ENCODE measurements around the gene LSR. TPM values are rescaled to one million over a fixed set of nuclear protein-coding genes. Genes with fewer than 3 reads are reported as not detected.

The LSR gene
- total and polyA plus RNA-seq, 12 donors: 3.2 to 10.4 (median 5.2) TPM

DNA sequence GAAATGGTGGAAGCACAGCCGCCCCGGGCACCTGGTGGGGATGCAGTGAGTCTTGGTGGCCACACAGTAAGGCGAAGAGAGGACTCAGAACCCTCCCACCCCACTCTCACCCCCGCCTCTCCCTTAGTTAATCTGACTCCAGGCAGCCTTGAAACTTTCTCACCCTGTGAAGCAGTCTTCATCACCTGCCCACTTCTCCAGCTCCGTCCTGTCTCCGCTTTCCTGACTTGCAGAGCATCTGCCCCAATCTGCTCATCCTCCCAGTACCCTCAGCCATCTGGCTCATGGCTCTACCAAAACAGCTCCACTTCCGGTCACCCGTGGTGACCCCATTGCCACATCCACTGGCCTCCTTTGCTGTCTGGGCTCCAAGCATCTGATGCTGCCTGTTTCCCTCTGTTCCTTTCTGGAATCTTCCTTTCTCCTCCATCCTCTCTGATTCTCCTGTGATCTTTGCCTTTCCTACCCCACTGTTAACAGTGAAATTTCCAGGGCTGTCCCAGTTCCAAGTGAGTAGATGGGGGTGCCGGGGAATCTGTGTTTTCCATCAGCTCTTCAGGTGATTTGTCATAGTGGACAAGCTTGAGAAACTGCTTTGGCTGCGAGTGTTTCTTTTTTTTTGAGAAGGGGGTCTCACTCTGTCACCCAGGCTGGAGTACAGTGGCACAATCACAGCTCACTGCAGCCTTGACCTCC is 24.3 kb downstream of the LSR start:
- Histone ChIP-seq H3K4me3 (no peak overlapping the region), H3K27me3 (no peaks in the 10 kb centered on the region), H3K36me3 (peaks cover 8 to 83% (median 38%) of the 10 kb centered on the region in 9 donors), H3K27ac (no peak overlapping the region), H3K4me1 (peaks cover 7 to 34% (median 11%) of the 10 kb centered on the region in 9 donors), H3K9me3 (no peaks in the 10 kb centered on the region)
- intact Hi-C loops (cut with DNase I): loop anchor here in 2 of 10 donors (5.0 to 10.0 kb wide), 2 partner anchors 131 to 222 kb away; partner anchors contain the start of genes FXYD7 (in 1 of the 2) and KRTDAP (in 1 of the 2)
- no peak for ATAC-seq
- TF ChIP-seq, protein P1, sequence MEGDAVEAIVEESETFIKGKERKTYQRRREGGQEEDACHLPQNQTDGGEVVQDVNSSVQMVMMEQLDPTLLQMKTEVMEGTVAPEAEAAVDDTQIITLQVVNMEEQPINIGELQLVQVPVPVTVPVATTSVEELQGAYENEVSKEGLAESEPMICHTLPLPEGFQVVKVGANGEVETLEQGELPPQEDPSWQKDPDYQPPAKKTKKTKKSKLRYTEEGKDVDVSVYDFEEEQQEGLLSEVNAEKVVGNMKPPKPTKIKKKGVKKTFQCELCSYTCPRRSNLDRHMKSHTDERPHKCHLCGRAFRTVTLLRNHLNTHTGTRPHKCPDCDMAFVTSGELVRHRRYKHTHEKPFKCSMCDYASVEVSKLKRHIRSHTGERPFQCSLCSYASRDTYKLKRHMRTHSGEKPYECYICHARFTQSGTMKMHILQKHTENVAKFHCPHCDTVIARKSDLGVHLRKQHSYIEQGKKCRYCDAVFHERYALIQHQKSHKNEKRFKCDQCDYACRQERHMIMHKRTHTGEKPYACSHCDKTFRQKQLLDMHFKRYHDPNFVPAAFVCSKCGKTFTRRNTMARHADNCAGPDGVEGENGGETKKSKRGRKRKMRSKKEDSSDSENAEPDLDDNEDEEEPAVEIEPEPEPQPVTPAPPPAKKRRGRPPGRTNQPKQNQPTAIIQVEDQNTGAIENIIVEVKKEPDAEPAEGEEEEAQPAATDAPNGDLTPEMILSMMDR (IDR thresholded peaks at IDR 0.05): no peak
- DNase-seq: no peak
- WGBS, 2 donors: 83 to 87% methylated on average over 10 of the region's 10 CpGs

DNA sequence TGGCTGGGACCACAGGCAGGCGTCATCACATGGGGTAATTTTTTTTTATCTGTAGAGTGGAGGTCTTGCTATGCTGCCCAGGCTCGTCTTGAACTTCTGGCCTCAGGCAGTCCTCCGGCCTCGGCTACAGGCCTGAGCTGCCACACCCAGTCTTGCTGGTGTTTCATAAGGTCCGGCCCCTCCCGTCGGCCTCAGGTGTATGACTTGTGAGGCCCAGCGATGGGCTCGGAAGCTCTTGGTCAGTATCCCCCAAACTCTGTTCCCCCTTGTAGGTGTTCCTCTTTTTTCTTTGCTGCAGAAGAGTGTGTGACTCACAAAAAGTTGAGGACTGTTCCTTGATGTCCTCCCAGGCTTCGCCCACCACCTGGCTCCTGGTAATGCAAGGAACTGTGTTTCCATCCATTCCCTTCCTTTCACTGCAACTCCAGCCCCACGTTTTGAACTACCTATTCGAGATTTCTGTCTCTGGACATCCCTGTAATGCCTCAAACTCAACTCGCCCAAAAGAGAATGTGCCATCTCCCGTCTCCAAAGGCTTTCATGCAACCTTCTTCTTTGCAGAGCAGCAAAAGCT is 25.0 kb downstream of the LSR start:
- TF ChIP-seq, protein P1 (IDR thresholded peaks at IDR 0.05): no peak
- Histone ChIP-seq H3K36me3 (peaks cover 8 to 90% (median 38%) of the 10 kb centered on the region in 9 donors), H3K27ac (no peak overlapping the region), H3K9me3 (no peaks in the 10 kb centered on the region), H3K4me1 (peaks cover 7 to 34% (median 11%) of the 10 kb centered on the region in 9 donors), H3K4me3 (no peak overlapping the region), H3K27me3 (no peaks in the 10 kb centered on the region)
- ATAC-seq (no peak), DNase-seq (no peak)
- intact Hi-C loops (cut with DNase I): loop anchor here in 2 of 10 donors (5.0 to 10.0 kb wide), 2 partner anchors 131 to 221 kb away; partner anchors contain the start of genes FXYD7 (in 1 of the 2) and KRTDAP (in 1 of the 2)
- WGBS, 2 donors: 74 to 91% methylated on average over 14 of the region's 14 CpGs

DNA sequence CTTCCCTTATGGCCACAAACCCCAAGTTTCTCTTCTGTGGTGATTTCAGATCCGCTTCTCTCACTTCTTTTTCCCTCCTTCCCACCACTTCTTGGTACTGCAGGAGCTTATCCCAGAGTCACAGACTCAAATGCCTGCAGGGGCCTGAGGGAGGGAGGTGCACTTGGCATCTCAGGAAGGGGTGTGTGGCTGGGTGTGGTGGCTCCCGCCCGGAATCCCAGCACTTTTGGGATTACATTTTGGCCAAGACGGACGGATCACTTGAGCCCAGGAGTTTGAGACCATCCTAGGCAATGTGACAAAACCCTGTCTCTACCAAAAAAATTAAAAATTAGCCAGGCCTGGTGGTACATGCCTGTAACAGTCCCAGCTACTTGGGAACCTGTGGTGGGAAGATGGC is 25.5 kb downstream of the LSR start:
- Histone ChIP-seq H3K4me3 (no peak overlapping the region), H3K36me3 (peaks cover 8 to 96% (median 38%) of the 10 kb centered on the region in 9 donors), H3K27ac (no peak overlapping the region), H3K27me3 (no peaks in the 10 kb centered on the region), H3K9me3 (no peaks in the 10 kb centered on the region), H3K4me1 (peaks cover 7 to 34% (median 11%) of the 10 kb centered on the region in 9 donors)
- ATAC-seq (no peak), DNase-seq (no peak)
- TF ChIP-seq, protein P1 (IDR thresholded peaks at IDR 0.05): no peak
- 68 to 81% methylated on average over 5 of the region's 5 CpGs for WGBS, 2 donors
- intact Hi-C loops (cut with DNase I): loop anchor here in 2 of 10 donors (5.0 to 10.0 kb wide), 2 partner anchors 132 to 220 kb away; partner anchors contain the start of genes FXYD7 (in 1 of the 2) and KRTDAP (in 1 of the 2)

DNA sequence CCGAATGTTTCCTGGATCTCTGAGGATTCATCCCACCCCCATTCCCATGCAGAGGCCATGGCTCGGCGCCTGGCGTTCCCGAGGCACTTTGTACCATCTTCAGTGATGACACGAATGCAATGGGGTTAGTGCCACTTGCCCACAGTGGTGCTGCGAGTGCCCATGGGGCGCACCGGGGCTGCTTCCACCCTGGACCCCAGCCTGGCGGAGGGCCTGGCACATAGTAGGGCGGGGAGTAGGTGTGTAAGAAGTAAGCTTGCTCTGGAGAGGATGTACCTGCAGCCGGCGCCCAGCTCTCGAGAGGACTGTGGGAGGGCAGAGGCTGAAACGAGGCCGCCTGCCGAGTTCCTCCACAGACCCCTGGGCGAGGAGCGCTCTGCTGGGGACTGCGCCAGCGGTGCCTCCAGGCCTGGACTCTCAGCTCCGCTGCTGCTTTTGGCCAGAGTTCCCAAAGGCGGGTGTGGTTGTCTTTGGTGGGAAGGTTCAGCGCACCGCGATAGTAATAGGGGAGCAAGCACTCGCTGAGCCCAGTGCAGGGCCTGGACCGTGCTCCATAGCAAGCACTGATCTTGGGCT is 28.0 kb downstream of the LSR start:
- H3K4me1 ChIP-seq: peaks cover 0 to 25% (median 0%) of the 10 kb centered on the region in 9 donors
- H3K4me3 ChIP-seq: no peak overlapping the region
- ATAC-seq: no peak
- TF ChIP-seq, protein P1 (IDR thresholded peaks at IDR 0.05): no peak
- peaks cover 0 to 84% (median 24%) of the 10 kb centered on the region in 9 donors for H3K36me3 ChIP-seq
- no peak for DNase-seq
- no peaks in the 10 kb centered on the region for H3K27me3 ChIP-seq
- 93 to 96% methylated on average over 28 of the region's 28 CpGs for WGBS, 2 donors
- H3K27ac ChIP-seq: no peak overlapping the region
- no peaks in the 10 kb centered on the region for H3K9me3 ChIP-seq
- intact Hi-C loops (cut with DNase I): loop anchor here in 1 of 10 donors (10.0 kb wide), 1 partner anchor 218 kb away; the partner anchor contains the start of gene KRTDAP

Measured in heart right ventricle (tissue), 16 donors.